ENCODE measurements around the gene MYH9. TPM values are rescaled to one million over a fixed set of nuclear protein-coding genes. Genes with fewer than 3 reads are reported as not detected.

The MYH9 gene
- total RNA-seq, 2 experiments from 2014 or later: 901 to 925 TPM

DNA sequence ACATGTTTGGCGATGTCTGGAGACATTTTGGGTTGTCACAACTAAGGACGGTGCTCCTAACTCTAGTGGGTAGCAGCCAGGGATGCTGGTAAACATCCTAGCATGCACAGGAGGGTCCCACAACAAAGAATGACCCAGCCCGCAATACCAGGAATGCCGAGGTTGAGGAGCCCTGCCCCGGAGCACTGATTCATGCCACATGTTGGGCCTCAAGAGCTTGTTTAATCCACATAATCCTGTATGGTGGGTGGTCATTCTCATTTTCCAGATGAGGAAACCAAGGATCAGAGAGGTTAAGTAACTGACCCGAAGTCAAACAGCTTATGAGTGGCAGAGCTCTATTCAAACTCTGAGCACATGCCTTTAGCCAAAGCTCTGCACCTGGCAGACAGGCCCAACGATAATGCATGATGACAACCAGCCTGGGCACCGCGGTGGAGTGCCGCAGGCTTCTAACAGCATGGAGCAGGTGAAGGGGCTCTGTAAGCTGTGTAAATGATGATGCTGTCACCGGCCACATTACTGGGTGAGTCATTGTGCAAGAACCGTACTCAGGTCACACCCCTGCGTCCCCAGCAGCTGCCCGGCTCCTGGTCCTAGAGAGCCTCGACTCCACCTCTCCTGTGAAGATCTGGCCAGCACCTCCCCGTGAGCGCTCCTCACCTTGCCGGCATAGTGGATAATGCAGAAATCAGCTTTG, 76.2 kb downstream of the MYH9 start:
- Mint-ChIP-seq H3K4me1 (ENCODE audit: low read depth) (no peaks in the 10 kb centered on the region), H3K27ac (no peak overlapping the region), H3K27me3 (no peaks in the 10 kb centered on the region), H3K4me3 (no peak overlapping the region), H3K9me3 (no peaks in the 10 kb centered on the region), H3K36me3 (ENCODE audit: low read depth) (peaks cover 85% of the 10 kb centered on the region)
- TF ChIP-seq, protein P1, sequence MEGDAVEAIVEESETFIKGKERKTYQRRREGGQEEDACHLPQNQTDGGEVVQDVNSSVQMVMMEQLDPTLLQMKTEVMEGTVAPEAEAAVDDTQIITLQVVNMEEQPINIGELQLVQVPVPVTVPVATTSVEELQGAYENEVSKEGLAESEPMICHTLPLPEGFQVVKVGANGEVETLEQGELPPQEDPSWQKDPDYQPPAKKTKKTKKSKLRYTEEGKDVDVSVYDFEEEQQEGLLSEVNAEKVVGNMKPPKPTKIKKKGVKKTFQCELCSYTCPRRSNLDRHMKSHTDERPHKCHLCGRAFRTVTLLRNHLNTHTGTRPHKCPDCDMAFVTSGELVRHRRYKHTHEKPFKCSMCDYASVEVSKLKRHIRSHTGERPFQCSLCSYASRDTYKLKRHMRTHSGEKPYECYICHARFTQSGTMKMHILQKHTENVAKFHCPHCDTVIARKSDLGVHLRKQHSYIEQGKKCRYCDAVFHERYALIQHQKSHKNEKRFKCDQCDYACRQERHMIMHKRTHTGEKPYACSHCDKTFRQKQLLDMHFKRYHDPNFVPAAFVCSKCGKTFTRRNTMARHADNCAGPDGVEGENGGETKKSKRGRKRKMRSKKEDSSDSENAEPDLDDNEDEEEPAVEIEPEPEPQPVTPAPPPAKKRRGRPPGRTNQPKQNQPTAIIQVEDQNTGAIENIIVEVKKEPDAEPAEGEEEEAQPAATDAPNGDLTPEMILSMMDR (IDR thresholded peaks at IDR 0.05): no peak
- H3K36me3 ChIP-seq (ENCODE audit: insufficient read depth, low read length): peaks cover 97% of the 10 kb centered on the region
- no peak overlapping the region for H3K4me3 ChIP-seq (ENCODE audit: low read length)
- intact Hi-C loops (cut with DNase I, micrococcal nuclease): no loop called here
- H3K27ac ChIP-seq (ENCODE audit: low read depth in 1 of 2, low read length in 2 of 2): no peak overlapping the region
- no peaks in the 10 kb centered on the region for H3K27me3 ChIP-seq (ENCODE audit: control insufficient read depth in 1 of 2, insufficient read depth in 2 of 2, low read length in 2 of 2)
- peaks cover 4% of the 10 kb centered on the region for H3K4me1 ChIP-seq (ENCODE audit: insufficient read depth, low read length)
- ChIA-PET CTCF (interaction anchor here (1.4 to 1.6 kb wide), 2 partner anchors 10 to 159 kb away, joined by 5 read pairs; no protein-coding TSS in a partner anchor), POLR2A (interaction anchor here (0.6 to 0.9 kb wide), 2 partner anchors 9 to 67 kb away, joined by 3 read pairs; no protein-coding TSS in a partner anchor)
- no peaks in the 10 kb centered on the region for H3K9me3 ChIP-seq (ENCODE audit: control insufficient read depth in 1 of 2, insufficient read depth in 1 of 2, low read length in 2 of 2)
- DNase-seq: no peak
- ATAC-seq (ENCODE audit: poor library complexity): no peak

DNA sequence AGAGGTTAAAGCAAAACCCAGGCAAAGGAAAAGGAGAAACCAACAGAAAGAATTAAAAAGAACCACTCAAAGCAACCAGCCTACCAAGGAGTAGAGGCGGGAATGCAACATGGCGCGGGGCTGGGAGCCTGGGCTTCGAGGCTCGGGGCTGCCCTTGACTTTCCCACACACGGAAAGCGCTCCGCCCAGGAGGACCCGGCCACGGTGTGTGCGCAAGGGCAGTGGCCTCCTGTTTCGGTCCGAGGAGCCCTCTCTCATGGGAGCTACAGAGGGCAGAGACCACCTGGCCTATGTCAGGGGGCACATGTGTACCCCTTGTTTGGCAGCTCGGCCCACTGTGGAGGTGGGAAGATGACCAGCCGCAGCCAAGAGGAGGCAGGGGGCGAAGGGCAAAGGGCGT, 78.9 kb downstream of the MYH9 start:
- ChIA-PET CTCF (no interaction called here), POLR2A (interaction anchor here (1.9 kb wide), 1 partner anchor 25 kb away, joined by 6 read pairs; no protein-coding TSS in a partner anchor)
- peaks cover 89% of the 10 kb centered on the region for H3K36me3 Mint-ChIP-seq (ENCODE audit: low read depth)
- no peak for DNase-seq
- no peaks in the 10 kb centered on the region for H3K27me3 ChIP-seq (ENCODE audit: control insufficient read depth in 1 of 2, insufficient read depth in 2 of 2, low read length in 2 of 2)
- no peak overlapping the region for H3K4me3 ChIP-seq (ENCODE audit: low read length)
- H3K4me3 Mint-ChIP-seq: no peak overlapping the region
- H3K27ac ChIP-seq (ENCODE audit: low read depth in 1 of 2, low read length in 2 of 2): no peak overlapping the region
- peaks cover 4% of the 10 kb centered on the region for H3K4me1 ChIP-seq (ENCODE audit: insufficient read depth, low read length)
- H3K4me1 Mint-ChIP-seq (ENCODE audit: low read depth): peaks cover 7% of the 10 kb centered on the region
- TF ChIP-seq, protein P1 (IDR thresholded peaks at IDR 0.05): no peak
- H3K9me3 ChIP-seq (ENCODE audit: control insufficient read depth in 1 of 2, insufficient read depth in 1 of 2, low read length in 2 of 2): no peaks in the 10 kb centered on the region
- H3K9me3 Mint-ChIP-seq: no peaks in the 10 kb centered on the region
- H3K27me3 Mint-ChIP-seq: no peaks in the 10 kb centered on the region
- no peak for ATAC-seq (ENCODE audit: poor library complexity)
- H3K27ac Mint-ChIP-seq: no peak overlapping the region
- peaks cover 98% of the 10 kb centered on the region for H3K36me3 ChIP-seq (ENCODE audit: insufficient read depth, low read length)
- intact Hi-C loops (cut with DNase I, micrococcal nuclease): no loop called here

DNA sequence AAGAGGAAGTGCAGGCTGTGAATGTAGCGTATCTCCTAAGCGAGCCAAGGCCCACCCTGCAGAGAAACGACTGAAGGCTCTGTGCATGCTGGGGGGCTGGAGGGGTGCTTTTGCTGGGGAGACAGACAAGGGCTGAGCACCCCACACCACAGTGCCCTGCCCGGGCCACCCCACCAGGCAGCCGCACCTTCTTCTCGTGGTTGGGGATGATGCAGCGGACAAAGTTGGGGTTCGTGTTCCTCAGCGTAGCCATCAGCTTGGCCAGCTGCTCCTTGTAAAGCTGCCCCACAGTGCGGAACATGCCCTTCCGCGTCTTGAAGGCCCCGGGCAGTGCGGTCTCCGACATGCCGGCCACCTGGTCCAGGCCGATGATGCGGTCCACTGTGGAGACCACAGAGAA, 81.5 kb downstream of the MYH9 start:
- peaks cover 92% of the 10 kb centered on the region for H3K36me3 Mint-ChIP-seq (ENCODE audit: low read depth)
- DNase-seq (no peak), ATAC-seq (ENCODE audit: poor library complexity) (no peak)
- no peak overlapping the region for H3K4me3 Mint-ChIP-seq
- no peaks in the 10 kb centered on the region for H3K27me3 Mint-ChIP-seq
- no peaks in the 10 kb centered on the region for H3K9me3 Mint-ChIP-seq
- Histone ChIP-seq H3K27me3 (ENCODE audit: control insufficient read depth in 1 of 2, insufficient read depth in 2 of 2, low read length in 2 of 2) (no peaks in the 10 kb centered on the region), H3K27ac (ENCODE audit: low read depth in 1 of 2, low read length in 2 of 2) (no peak overlapping the region), H3K9me3 (ENCODE audit: control insufficient read depth in 1 of 2, insufficient read depth in 1 of 2, low read length in 2 of 2) (no peaks in the 10 kb centered on the region), H3K4me3 (ENCODE audit: low read length) (no peak overlapping the region), H3K4me1 (ENCODE audit: insufficient read depth, low read length) (peaks cover 9% of the 10 kb centered on the region), H3K36me3 (ENCODE audit: insufficient read depth, low read length) (peaks cover 98% of the 10 kb centered on the region)
- H3K27ac Mint-ChIP-seq: peak overlapping the region; percentile 47
- TF ChIP-seq, protein P1 (IDR thresholded peaks at IDR 0.05): no peak
- H3K4me1 Mint-ChIP-seq (ENCODE audit: low read depth): peaks cover 14% of the 10 kb centered on the region
- ChIA-PET CTCF (no interaction called here), POLR2A (interaction anchor here (0.6 kb wide), 1 partner anchor 176 kb away, joined by 3 read pairs; no protein-coding TSS in a partner anchor)
- intact Hi-C loops (cut with DNase I, micrococcal nuclease): no loop called here
